K562 (cell line): ENCODE results near the gene PHTF2. TPM values are rescaled to one million over a fixed set of nuclear protein-coding genes. Genes with fewer than 3 reads are reported as not detected.

Experiments used
- CHD1 ChIP-seq: fragments of 200-600 bp; sonication (generic); IDR thresholded peaks from one replicate; pipeline ENCODE4 v1.6.1; 2012; ENCODE audit warnings: mild to moderate bottlenecking, moderate library complexity, low read length, inconsistent platforms
- CSDE1 ChIP-seq, 2 experiments: fragments of 450-650 bp; IDR thresholded peaks; 2 replicates each; pipeline ENCODE4 v1.6.1; 2016; ENCODE audit warnings: mild to moderate bottlenecking in 1 of 2
- KDM4B ChIP-seq, 2 experiments: fragments of 450-650 bp in 1 of 2; sonication (generic) in 1 of 2; IDR thresholded peaks; 2 replicates each; pipeline ENCODE4 v1.6.1; 2016 to 2017; ENCODE audit warnings: borderline replicate concordance in 2 of 2, antibody characterized with exemption in 1 of 2, low read depth in 1 of 2, mild to moderate bottlenecking in 1 of 2
- LARP7 ChIP-seq: fragments of 450-650 bp; IDR thresholded peaks from 2 replicates; pipeline ENCODE4 v1.6.1; 2016
- MAFK ChIP-seq: IDR thresholded peaks from 2 replicates; pipeline ENCODE4 v1.6.1; 2011; ENCODE audit warnings: low read length, improper control_type of control experiment
- MCM3 ChIP-seq: fragments of 450-650 bp; IDR thresholded peaks from 2 replicates; pipeline ENCODE4 v1.6.1; 2016
- PML ChIP-seq: IDR thresholded peaks from 2 replicates; pipeline ENCODE4 v1.6.1; 2012; ENCODE audit warnings: low read length, inconsistent platforms
- PRMT5 ChIP-seq: sonication (generic); formaldehyde crosslinking; IDR thresholded peaks from 2 replicates; pipeline ENCODE4 v1.5.0; 2020; ENCODE audit warnings: missing genetic modification reagents
- SETDB1 ChIP-seq: IDR thresholded peaks from one replicate; pipeline ENCODE4 v1.6.1; 2012; ENCODE audit warnings: low read length, control low read depth, inconsistent platforms
- SMAD3 ChIP-seq: fragments of 450-650 bp; formaldehyde crosslinking; conservative IDR thresholded peaks from 2 replicates; pipeline ENCODE4 v1.4.0; 2020; ENCODE audit warnings: mild to moderate bottlenecking
- SMARCA4 ChIP-seq: fragments of 450-650 bp; IDR thresholded peaks from 2 replicates; pipeline ENCODE4 v1.6.1; 2016
- ZC3H4 ChIP-seq: sonication (generic); formaldehyde crosslinking; IDR thresholded peaks from 2 replicates; pipeline ENCODE4 v1.9.0; 2021; ENCODE audit warnings: missing genetic modification reagents, borderline replicate concordance
- ZFX ChIP-seq: sonication (generic); formaldehyde crosslinking; IDR thresholded peaks from 2 replicates; pipeline ENCODE4 v1.8.0; 2022; ENCODE audit warnings: mild to moderate bottlenecking, missing genetic modification reagents, moderate library complexity
- ZNF263 ChIP-seq: sonication (generic); formaldehyde crosslinking; IDR thresholded peaks from 2 replicates; pipeline ENCODE4 v1.8.0; 2022; ENCODE audit warnings: mild to moderate bottlenecking, missing genetic modification reagents, borderline replicate concordance
- polyA plus RNA-seq, 8 experiments: library from polyadenylated mRNA; depleted of rRNA in 4 of 8; stranded (reverse) in 5 of 8; unstranded in 3 of 8; fragments of >200 nt; fragmentation: Nextera tagmentation in 2 of 8; fragmentation: Illumina TruSeq in 1 of 8; extraction: Ambion mirVana in 2 of 8; extraction: Trizol in 1 of 8; gene quantifications; 2 replicates each; pipeline versions ENCODE4 v1.2.1 to v1.2.3, GENCODE V29; 2011 to 2014; ENCODE audit warnings: inconsistent platforms in 1 of 8, missing spikeins in 1 of 8
- total RNA-seq, 7 experiments: library from RNA; depleted of rRNA in 6 of 7; stranded (reverse); fragments of >200 nt in 6 of 7; fragmentation: Illumina TruSeq in 2 of 7; extraction: Trizol in 2 of 7; gene quantifications; 2 replicates each; pipeline versions ENCODE4 v1.2.1 to v1.2.3, GENCODE V29; 2011 to 2021; ENCODE audit warnings: low replicate concordance in 1 of 7
- TF ChIP-seq, protein P1 (sequence below): fragments of 250-450 bp; sonication (Bioruptor Pico); IDR thresholded peaks from 2 replicates; pipeline ENCODE4 v1.5.1; 2021; ENCODE audit warnings: mild to moderate bottlenecking
- TF ChIP-seq, protein P2 (sequence below): fragments of 250-450 bp; sonication (Bioruptor Pico); IDR thresholded peaks from 2 replicates; pipeline ENCODE4 v1.8.0; 2022; ENCODE audit warnings: inconsistent platforms, mild to moderate bottlenecking, moderate library complexity, borderline replicate concordance
- TF ChIP-seq, protein P3 (sequence below): fragments of 250-450 bp; sonication (Bioruptor Pico); IDR thresholded peaks from 2 replicates; pipeline ENCODE4 v1.8.0; 2021; ENCODE audit warnings: mild to moderate bottlenecking, moderate library complexity
- TF ChIP-seq, protein P4 (sequence below): fragments of 450-650 bp; IDR thresholded peaks from 2 replicates; pipeline ENCODE4 v1.7.0; 2016; ENCODE audit warnings: borderline replicate concordance
- TF ChIP-seq, protein P5 (sequence below): sonication (generic); formaldehyde crosslinking; IDR thresholded peaks from 2 replicates; pipeline ENCODE4 v1.8.0; 2022; ENCODE audit warnings: mild to moderate bottlenecking, missing genetic modification reagents

Gene PHTF2
- total and polyA plus RNA-seq, 9 of the 15 experiments (the other 6 are each of a cell fraction or from before 2014, with no cell fraction given): 17.9 to 43.6 (median 25.4) TPM

DNA sequence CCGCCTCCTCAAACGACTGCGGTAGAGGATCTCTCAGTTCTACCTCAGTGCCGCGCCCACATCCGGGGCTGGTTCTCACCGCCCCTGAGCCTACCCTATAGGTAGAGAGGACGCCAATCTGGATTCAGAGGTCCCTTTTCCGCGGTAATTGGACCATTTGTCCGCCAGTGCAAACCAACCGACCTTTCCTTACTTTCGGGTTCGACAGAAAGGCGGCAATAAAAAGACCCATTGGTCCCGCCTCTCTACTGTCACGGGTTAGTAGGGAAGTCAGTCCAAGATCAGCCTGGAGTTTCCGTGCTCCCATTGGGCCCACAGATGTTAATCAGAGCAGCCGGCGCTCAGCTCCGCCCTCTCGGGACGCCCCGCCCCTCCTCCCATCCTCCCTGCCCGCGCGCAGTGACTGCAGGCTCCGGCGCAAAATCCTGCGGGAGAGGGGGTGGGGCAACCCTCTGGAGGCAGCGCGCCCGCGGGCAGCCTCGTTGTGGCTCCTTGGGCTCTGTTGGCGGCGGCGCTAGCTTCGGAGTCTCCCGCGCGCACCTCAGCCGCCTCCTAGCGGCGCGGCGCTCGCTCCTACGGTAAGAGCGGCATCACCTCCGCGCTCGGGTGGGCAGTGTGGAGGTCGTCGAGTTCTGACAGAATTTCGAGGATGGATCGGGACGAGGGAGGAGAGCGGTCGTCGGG, at the start of gene PHTF2, which contains the start of gene TMEM60 (continued):
- TF ChIP-seq, protein P1, sequence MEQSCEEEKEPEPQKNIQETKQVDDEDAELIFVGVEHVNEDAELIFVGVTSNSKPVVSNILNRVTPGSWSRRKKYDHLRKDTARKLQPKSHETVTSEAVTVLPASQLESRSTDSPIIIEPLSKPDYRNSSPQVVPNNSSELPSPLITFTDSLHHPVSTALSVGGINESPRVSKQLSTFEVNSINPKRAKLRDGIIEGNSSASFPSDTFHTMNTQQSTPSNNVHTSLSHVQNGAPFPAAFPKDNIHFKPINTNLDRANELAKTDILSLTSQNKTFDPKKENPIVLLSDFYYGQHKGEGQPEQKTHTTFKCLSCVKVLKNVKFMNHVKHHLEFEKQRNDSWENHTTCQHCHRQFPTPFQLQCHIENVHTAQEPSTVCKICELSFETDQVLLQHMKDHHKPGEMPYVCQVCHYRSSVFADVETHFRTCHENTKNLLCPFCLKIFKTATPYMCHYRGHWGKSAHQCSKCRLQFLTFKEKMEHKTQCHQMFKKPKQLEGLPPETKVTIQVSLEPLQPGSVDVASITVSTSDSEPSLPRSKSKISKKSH (CRISPR knock-in tag): no peak
- no peak for TF ChIP-seq MAFK
- TF ChIP-seq PRMT5 (CRISPR knock-in tag): no peak
- TF ChIP-seq SETDB1: no peak
- TF ChIP-seq SMAD3 (CRISPR knock-in tag): 0 out of 2 replicates have a peak, but pooled peaks have one; percentile 33
- TF ChIP-seq ZC3H4 (CRISPR knock-in tag): no peak
- TF ChIP-seq, protein P2, sequence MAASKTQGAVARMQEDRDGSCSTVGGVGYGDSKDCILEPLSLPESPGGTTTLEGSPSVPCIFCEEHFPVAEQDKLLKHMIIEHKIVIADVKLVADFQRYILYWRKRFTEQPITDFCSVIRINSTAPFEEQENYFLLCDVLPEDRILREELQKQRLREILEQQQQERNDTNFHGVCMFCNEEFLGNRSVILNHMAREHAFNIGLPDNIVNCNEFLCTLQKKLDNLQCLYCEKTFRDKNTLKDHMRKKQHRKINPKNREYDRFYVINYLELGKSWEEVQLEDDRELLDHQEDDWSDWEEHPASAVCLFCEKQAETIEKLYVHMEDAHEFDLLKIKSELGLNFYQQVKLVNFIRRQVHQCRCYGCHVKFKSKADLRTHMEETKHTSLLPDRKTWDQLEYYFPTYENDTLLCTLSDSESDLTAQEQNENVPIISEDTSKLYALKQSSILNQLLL (CRISPR knock-in tag): no peak
- no peak for TF ChIP-seq MCM3
- peak; percentile 91 for TF ChIP-seq ZNF263
- TF ChIP-seq KDM4B (IDR thresholded peaks at IDR 0.05; ENCODE audit: borderline replicate concordance in 2 of 2, low read depth in 1 of 2): peak in 1 of 2 experiments; percentile 63; a peak in 1 of 4 replicates
- TF ChIP-seq CHD1: no peak
- no peak; the same call in 1 of the 2 replicates for TF ChIP-seq SMARCA4
- TF ChIP-seq, protein P3, sequence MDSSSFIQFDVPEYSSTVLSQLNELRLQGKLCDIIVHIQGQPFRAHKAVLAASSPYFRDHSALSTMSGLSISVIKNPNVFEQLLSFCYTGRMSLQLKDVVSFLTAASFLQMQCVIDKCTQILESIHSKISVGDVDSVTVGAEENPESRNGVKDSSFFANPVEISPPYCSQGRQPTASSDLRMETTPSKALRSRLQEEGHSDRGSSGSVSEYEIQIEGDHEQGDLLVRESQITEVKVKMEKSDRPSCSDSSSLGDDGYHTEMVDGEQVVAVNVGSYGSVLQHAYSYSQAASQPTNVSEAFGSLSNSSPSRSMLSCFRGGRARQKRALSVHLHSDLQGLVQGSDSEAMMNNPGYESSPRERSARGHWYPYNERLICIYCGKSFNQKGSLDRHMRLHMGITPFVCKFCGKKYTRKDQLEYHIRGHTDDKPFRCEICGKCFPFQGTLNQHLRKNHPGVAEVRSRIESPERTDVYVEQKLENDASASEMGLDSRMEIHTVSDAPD (CRISPR knock-in tag): no peak
- TF ChIP-seq CSDE1 (IDR thresholded peaks at IDR 0.05): no peak
- TF ChIP-seq, protein P4, sequence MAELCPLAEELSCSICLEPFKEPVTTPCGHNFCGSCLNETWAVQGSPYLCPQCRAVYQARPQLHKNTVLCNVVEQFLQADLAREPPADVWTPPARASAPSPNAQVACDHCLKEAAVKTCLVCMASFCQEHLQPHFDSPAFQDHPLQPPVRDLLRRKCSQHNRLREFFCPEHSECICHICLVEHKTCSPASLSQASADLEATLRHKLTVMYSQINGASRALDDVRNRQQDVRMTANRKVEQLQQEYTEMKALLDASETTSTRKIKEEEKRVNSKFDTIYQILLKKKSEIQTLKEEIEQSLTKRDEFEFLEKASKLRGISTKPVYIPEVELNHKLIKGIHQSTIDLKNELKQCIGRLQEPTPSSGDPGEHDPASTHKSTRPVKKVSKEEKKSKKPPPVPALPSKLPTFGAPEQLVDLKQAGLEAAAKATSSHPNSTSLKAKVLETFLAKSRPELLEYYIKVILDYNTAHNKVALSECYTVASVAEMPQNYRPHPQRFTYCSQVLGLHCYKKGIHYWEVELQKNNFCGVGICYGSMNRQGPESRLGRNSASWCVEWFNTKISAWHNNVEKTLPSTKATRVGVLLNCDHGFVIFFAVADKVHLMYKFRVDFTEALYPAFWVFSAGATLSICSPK: no peak
- TF ChIP-seq PML: no peak; the same call in 1 of the 2 replicates
- TF ChIP-seq LARP7: no peak
- no peak for TF ChIP-seq ZFX (CRISPR knock-in tag)
- TF ChIP-seq, protein P5, sequence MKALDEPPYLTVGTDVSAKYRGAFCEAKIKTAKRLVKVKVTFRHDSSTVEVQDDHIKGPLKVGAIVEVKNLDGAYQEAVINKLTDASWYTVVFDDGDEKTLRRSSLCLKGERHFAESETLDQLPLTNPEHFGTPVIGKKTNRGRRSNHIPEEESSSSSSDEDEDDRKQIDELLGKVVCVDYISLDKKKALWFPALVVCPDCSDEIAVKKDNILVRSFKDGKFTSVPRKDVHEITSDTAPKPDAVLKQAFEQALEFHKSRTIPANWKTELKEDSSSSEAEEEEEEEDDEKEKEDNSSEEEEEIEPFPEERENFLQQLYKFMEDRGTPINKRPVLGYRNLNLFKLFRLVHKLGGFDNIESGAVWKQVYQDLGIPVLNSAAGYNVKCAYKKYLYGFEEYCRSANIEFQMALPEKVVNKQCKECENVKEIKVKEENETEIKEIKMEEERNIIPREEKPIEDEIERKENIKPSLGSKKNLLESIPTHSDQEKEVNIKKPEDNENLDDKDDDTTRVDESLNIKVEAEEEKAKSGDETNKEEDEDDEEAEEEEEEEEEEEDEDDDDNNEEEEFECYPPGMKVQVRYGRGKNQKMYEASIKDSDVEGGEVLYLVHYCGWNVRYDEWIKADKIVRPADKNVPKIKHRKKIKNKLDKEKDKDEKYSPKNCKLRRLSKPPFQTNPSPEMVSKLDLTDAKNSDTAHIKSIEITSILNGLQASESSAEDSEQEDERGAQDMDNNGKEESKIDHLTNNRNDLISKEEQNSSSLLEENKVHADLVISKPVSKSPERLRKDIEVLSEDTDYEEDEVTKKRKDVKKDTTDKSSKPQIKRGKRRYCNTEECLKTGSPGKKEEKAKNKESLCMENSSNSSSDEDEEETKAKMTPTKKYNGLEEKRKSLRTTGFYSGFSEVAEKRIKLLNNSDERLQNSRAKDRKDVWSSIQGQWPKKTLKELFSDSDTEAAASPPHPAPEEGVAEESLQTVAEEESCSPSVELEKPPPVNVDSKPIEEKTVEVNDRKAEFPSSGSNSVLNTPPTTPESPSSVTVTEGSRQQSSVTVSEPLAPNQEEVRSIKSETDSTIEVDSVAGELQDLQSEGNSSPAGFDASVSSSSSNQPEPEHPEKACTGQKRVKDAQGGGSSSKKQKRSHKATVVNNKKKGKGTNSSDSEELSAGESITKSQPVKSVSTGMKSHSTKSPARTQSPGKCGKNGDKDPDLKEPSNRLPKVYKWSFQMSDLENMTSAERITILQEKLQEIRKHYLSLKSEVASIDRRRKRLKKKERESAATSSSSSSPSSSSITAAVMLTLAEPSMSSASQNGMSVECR: no peak
